Fibroblast of the conjunctiva (primary cell): ENCODE data around the gene RPSA.
"Not testable (repeated sequence)": the region's sequence is repeated elsewhere in the genome, so short reads cannot be mapped to it uniquely, and the experiment has no call there.

Experiments
- DNase-seq: peaks from one replicate; pipeline ENCODE4 v3.0.0-alpha.2; 2010; ENCODE audit warnings: low read depth

RPSA gene

GRCh38 chr3:39454591-39455217 lies 48.2 kb downstream of the RPSA start:
- DNase-seq: no peak

DNA sequence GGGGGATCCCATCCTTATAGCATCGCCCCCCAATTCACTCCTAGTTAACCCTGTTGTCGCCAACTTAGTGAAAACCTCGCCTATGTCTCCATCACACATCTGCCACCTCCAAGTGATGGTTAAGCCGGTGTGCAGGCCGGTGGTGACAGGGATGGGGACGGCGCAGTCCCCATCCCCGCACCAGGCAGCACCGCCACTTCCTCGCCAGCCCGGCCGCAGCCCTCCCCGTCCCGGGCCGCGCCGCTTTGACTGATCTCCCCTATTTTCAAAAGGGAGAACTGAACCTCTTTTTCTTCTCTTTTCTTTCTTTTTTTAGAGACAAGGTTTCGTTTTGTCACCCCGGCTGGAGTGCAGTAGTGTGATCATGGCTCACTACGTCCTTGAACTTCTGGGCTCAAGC lies 49.6 kb downstream of the RPSA start:
- DNase-seq: no peak

- no peak for DNase-seq
These were observed 50.8 kb downstream of the RPSA start for GRCh38 chr3:39457361-39457760.

DNA sequence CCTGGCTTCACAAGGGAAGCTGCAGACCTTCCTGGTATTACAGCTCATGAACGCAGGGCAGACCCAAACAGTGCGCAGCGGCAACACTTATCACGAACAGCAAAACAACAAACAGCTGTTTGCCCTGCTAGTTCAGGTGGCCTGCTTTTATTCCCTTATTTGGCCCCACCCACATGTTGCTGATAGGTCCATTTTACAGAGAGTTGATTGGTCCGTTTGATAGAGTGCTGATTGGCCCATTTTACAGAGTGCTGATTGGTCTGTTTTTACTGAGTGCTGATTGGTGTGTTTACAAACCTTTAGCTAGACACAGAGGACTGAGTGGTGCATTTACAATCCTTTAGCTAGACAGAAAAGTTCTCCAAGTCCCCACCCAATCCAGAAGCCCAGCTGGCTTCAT lies 52.1 kb downstream of the RPSA start:
- DNase-seq: not testable (repeated sequence)

GRCh38 chr3:39460677-39461076 lies 54.2 kb downstream of the RPSA start:
- no peak for DNase-seq
